ENCODE data around the gene TOR1AIP1. TPM values are rescaled to one million over a fixed set of nuclear protein-coding genes. Genes with fewer than 3 reads are reported as not detected.

TOR1AIP1 gene
- total RNA-seq, 4 donors from 2014 or later = 35.7 to 53.7 (median 48.8) TPM

DNA sequence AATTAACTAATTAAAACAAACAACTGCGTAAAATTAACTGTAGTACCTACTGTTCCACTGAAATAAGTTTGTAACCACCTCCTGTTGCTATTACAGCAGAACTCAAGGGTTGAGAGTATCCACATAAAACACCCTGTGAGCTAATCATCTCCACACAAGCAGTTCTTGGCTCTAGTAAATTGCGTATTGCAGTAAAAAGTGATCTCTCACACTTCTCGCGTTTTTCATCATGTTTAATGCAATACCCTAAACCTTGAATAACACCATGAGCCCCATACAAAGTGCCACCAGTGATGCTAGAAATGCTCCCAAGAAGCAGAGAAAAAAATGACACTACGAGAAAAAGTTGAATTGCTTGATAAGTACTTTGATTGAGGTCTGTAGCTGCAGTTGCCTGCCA is 43.2 kb downstream of the TOR1AIP1 start:
- H3K4me3 ChIP-seq (ENCODE audit: low read depth, poor library complexity, severe bottlenecking) = no peak overlapping the region
- intact Hi-C loops (cut with DNase I; ENCODE audit: low total_unique reads) = no loop called here
- TF ChIP-seq, protein P1, sequence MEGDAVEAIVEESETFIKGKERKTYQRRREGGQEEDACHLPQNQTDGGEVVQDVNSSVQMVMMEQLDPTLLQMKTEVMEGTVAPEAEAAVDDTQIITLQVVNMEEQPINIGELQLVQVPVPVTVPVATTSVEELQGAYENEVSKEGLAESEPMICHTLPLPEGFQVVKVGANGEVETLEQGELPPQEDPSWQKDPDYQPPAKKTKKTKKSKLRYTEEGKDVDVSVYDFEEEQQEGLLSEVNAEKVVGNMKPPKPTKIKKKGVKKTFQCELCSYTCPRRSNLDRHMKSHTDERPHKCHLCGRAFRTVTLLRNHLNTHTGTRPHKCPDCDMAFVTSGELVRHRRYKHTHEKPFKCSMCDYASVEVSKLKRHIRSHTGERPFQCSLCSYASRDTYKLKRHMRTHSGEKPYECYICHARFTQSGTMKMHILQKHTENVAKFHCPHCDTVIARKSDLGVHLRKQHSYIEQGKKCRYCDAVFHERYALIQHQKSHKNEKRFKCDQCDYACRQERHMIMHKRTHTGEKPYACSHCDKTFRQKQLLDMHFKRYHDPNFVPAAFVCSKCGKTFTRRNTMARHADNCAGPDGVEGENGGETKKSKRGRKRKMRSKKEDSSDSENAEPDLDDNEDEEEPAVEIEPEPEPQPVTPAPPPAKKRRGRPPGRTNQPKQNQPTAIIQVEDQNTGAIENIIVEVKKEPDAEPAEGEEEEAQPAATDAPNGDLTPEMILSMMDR (IDR thresholded peaks at IDR 0.05) = no peak
- no peak for TF ChIP-seq POLR2A (IDR thresholded peaks at IDR 0.05)
- 91 to 93% methylated on average over 5 of the region's 5 CpGs for WGBS, 2 donors
- DNase-seq (ENCODE audit: low spot score in 2 of 2) = no peak

DNA sequence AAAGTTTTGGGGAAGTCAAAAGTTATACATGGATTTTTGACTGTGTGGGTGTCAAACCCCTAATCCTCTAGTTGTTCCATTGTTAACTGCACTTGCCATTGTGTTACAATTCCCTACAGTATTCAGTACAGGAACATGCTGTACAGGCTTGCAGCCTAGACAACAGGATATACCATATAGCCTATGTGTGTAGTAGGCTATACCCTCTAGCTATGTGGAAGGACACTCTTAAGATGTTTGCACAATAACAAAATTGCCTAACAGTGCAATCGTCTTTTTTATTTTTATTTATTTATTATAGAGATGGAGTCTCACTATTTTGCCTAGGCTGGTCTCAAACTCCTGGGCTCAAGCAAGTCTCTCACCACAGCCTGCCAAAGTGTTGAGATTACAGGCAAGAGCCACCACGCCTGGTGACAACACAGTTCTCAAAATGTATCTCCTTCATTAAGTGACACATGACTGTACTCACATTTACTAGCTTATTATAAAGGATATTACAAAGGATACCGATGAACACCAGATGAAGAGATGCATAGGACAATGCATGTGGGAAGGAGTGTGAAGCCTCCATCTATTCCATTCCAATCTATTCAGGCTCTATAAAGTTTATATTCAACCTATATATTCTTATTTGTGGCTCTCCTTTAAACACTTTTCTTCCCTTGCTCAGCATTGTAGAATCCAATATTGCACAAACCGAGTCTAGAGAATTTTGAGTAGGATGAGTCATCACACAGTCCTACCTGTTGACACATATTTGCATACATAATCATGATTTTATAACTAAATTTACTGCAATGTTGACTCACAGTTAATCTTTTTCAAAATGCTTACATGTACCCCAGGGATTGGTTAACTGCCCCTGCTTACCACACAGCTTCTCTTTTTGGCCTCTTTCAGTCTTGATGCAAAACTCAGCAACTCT is 44.1 kb downstream of the TOR1AIP1 start:
- WGBS, 2 donors = 69 to 78% methylated on average over 4 of the region's 4 CpGs
- DNase-seq (ENCODE audit: low spot score in 2 of 2) = no peak
- intact Hi-C loops (cut with DNase I; ENCODE audit: low total_unique reads) = no loop called here
- no peak for TF ChIP-seq POLR2A (IDR thresholded peaks at IDR 0.05)
- TF ChIP-seq, protein P1 (IDR thresholded peaks at IDR 0.05) = no peak
- no peak overlapping the region for H3K4me3 ChIP-seq (ENCODE audit: low read depth, poor library complexity, severe bottlenecking)

DNA sequence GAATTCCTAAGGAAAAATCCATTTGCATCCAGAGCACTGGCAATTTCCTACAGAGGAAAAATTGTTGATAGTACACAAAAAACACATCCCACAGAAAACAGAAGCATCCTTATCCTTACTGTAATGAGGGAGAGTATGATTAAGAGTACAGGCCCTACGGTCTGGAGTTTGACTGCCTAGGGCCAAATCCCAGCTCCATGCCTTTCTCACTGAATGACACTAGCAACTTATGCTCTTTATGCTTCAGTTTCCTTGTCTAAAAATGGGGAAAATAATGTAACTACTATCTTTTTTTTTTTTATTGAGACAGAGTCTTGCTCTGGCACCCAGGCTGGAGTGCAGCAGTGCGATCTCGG is 44.7 kb downstream of the TOR1AIP1 start:
- TF ChIP-seq, protein P1 (IDR thresholded peaks at IDR 0.05) = no peak
- no peak for TF ChIP-seq POLR2A (IDR thresholded peaks at IDR 0.05)
- intact Hi-C loops (cut with DNase I; ENCODE audit: low total_unique reads) = no loop called here
- 91 to 92% methylated on average over 3 of the region's 3 CpGs for WGBS, 2 donors
- no peak overlapping the region for H3K4me3 ChIP-seq (ENCODE audit: low read depth, poor library complexity, severe bottlenecking)
- DNase-seq (ENCODE audit: low spot score in 2 of 2) = no peak

DNA sequence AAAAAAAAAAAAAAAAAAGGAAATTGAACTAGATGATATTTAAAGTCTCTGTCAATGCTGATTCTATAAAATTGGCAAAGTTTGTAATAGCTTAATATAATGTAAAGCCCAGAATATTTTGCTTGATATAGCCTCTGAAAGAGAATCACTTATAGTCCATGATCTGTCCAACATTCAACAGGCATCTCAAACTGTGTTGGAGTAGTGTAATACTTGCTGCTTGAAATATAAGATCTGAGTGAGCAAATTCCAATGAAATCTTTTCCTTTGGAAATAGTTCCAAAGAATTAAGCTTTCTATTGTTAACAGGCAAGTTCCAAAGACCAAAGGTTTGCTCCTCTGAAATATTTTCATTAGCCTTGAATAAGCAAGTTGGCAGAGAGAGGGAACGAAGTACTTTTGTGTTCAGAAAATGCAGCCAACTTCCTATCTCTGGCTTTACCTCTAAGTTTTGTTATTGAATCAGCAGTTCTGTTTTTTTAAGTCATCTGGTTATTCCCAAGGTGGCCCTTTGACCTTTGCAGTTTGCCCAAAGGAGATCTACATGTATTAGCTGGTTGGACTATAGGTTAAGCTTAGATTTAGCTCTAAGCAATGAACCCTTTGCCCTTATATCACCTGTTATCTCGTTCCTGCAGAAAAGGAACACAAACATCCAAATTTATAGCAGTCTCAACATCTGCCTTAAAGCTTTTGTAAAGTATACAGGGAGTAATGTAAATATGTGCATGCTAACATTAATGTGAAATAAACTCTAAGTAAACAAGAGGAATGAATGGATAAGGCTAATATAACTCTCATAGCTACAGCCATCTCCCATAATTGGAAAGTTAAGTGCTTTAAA is 48.1 kb downstream of the TOR1AIP1 start:
- TF ChIP-seq, protein P1 (IDR thresholded peaks at IDR 0.05) = no peak
- TF ChIP-seq POLR2A (IDR thresholded peaks at IDR 0.05) = no peak
- DNase-seq (ENCODE audit: low spot score in 2 of 2) = no peak
- intact Hi-C loops (cut with DNase I; ENCODE audit: low total_unique reads) = no loop called here
- WGBS, 2 donors = 28 to 40% methylated on average over 2 of the region's 2 CpGs
- no peak overlapping the region for H3K4me3 ChIP-seq (ENCODE audit: low read depth, poor library complexity, severe bottlenecking)

DNA sequence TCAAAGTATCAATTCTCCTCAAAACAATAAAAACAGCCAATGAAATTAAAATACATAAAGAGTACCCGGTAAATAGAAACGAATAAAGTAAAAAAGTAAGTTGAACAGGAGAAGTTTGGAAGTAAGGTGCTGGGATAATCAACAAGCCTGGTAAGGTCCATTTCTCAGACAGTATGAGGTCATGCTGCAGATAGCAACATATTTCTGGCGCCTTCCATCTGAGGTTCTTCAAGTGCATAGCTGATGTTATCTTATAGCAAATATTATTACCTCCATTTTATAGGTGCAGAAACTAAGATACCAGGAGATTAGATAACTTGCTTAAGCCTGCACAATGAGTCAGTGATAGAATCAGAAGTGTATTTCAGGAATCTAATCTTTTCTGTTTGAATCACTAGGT is 48.8 kb downstream of the TOR1AIP1 start:
- intact Hi-C loops (cut with DNase I; ENCODE audit: low total_unique reads) = no loop called here
- TF ChIP-seq POLR2A (IDR thresholded peaks at IDR 0.05) = no peak
- TF ChIP-seq, protein P1 (IDR thresholded peaks at IDR 0.05) = no peak
- no peak overlapping the region for H3K4me3 ChIP-seq (ENCODE audit: low read depth, poor library complexity, severe bottlenecking)
- DNase-seq (ENCODE audit: low spot score in 2 of 2) = no peak
- 66 to 71% methylated on average over 3 of the region's 3 CpGs for WGBS, 2 donors

Data from lower leg skin (tissue), 4 donors.